Parathyroid adenoma (tissue), 2 donors: ENCODE measurements around the gene FAM149B1.

Experiments
- H2AFZ ChIP-seq: fragments of 300-600 bp; sonication (generic); one replicate; pipeline ENCODE4 v1.7.0; 2017; ENCODE audit warnings: antibody characterized with exemption, mild to moderate bottlenecking
- H3K27ac ChIP-seq: fragments of 300-600 bp; sonication (generic); one replicate; pipeline ENCODE4 v1.7.0; 2017
- H3K27me3 ChIP-seq: fragments of 300-600 bp; sonication (generic); one replicate; pipeline ENCODE4 v1.7.0; 2017; ENCODE audit warnings: low read length; ENCODE audit not compliant: control insufficient read depth, insufficient read depth
- H3K36me3 ChIP-seq: fragments of 300-600 bp; sonication (generic); one replicate; pipeline ENCODE4 v1.7.0; 2017; ENCODE audit warnings: low read length; ENCODE audit not compliant: control insufficient read depth, insufficient read depth
- H3K4me1 ChIP-seq: fragments of 300-600 bp; sonication (generic); one replicate; pipeline ENCODE4 v1.7.0; 2017; ENCODE audit warnings: control low read depth
- H3K4me2 ChIP-seq: fragments of 300-600 bp; sonication (generic); one replicate; pipeline ENCODE4 v1.7.0; 2017; ENCODE audit warnings: low read length
- H3K4me3 ChIP-seq: fragments of 300-600 bp; sonication (generic); one replicate; pipeline ENCODE4 v1.7.0; 2017; ENCODE audit warnings: low read depth, low read length
- H3K79me2 ChIP-seq: fragments of 300-600 bp; sonication (generic); one replicate; pipeline ENCODE4 v1.7.0; 2017; ENCODE audit warnings: control low read depth
- H3K9ac ChIP-seq: fragments of 300-600 bp; sonication (generic); one replicate; pipeline ENCODE4 v1.7.0; 2017; ENCODE audit warnings: mild to moderate bottlenecking
- H3K9me3 ChIP-seq: fragments of 300-600 bp; sonication (generic); one replicate; pipeline ENCODE4 v1.7.0; 2017; ENCODE audit warnings: low read length; ENCODE audit not compliant: control insufficient read depth
- TF ChIP-seq, protein P1 (sequence below): fragments of 300-600 bp; sonication (generic); IDR thresholded peaks from one replicate; pipeline ENCODE4 v1.7.0; 2017; ENCODE audit warnings: antibody characterized with exemption, mild to moderate bottlenecking
- donor health status: primary hyperparathyroidism.

The FAM149B1 gene

DNA sequence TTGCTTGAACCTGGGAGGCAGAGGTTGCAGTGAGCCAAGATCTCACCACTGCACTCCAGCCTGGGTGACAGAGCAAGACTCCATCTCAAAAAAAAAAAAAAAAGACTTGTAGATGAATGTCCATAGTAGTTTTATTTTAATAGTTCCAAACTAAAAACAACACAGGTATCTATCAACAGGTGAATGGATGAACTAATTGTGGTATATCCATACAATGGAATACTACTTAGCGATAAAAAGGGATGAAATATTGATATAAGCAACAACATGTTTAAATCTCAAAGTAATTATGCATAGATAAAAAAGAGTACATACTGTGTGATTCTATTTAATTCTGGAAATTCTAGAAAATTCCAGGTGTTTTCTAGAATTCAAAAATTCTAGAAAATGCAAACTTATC, 122.0 kb downstream of the FAM149B1 start:
- H3K79me2 ChIP-seq: no peaks in the 10 kb centered on the region
- H2AFZ ChIP-seq: no peak overlapping the region
- H3K9me3 ChIP-seq: peaks cover 3% of the 10 kb centered on the region
- H3K9ac ChIP-seq: no peak overlapping the region
- no peak overlapping the region for H3K27ac ChIP-seq
- no peaks in the 10 kb centered on the region for H3K27me3 ChIP-seq
- no peak overlapping the region for H3K4me2 ChIP-seq
- H3K4me3 ChIP-seq: no peak overlapping the region
- H3K36me3 ChIP-seq: no peaks in the 10 kb centered on the region
- no peaks in the 10 kb centered on the region for H3K4me1 ChIP-seq
- TF ChIP-seq, protein P1, sequence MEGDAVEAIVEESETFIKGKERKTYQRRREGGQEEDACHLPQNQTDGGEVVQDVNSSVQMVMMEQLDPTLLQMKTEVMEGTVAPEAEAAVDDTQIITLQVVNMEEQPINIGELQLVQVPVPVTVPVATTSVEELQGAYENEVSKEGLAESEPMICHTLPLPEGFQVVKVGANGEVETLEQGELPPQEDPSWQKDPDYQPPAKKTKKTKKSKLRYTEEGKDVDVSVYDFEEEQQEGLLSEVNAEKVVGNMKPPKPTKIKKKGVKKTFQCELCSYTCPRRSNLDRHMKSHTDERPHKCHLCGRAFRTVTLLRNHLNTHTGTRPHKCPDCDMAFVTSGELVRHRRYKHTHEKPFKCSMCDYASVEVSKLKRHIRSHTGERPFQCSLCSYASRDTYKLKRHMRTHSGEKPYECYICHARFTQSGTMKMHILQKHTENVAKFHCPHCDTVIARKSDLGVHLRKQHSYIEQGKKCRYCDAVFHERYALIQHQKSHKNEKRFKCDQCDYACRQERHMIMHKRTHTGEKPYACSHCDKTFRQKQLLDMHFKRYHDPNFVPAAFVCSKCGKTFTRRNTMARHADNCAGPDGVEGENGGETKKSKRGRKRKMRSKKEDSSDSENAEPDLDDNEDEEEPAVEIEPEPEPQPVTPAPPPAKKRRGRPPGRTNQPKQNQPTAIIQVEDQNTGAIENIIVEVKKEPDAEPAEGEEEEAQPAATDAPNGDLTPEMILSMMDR: no peak

DNA sequence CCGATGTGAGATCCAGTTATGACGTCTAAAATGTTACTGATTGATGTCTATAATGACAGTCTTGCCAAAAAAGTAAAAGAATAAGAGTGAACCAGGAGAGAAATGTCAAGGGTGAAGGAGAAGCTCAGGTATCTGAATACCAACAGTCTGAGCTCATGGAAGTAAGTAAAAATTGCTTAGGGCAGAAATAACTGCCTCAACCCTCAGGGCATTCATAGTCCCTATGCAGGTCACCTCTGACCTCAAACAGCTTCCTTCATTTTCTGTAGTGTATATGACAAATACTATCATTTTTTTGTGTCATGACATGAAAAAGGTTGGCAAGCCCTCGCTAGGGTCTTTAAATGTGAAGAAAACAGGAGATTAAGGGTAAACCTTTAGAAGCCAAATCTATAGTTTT, 125.5 kb downstream of the FAM149B1 start:
- Histone ChIP-seq H3K9me3 (peaks cover 3% of the 10 kb centered on the region), H3K27ac (no peak overlapping the region), H3K9ac (no peak overlapping the region), H2AFZ (no peak overlapping the region), H3K27me3 (no peaks in the 10 kb centered on the region), H3K4me2 (no peak overlapping the region), H3K79me2 (no peaks in the 10 kb centered on the region), H3K4me3 (no peak overlapping the region), H3K4me1 (no peaks in the 10 kb centered on the region), H3K36me3 (no peaks in the 10 kb centered on the region)
- TF ChIP-seq, protein P1: no peak
